ENCODE results near the gene TMEM131.

GRCh38 chr2:97706708-97707345, 288.9 kb downstream of the TMEM131 start:
- TF ChIP-seq ZBTB33 (IDR thresholded peaks at IDR 0.05), result no peak
- TF ChIP-seq ESRRA (IDR thresholded peaks at IDR 0.05; ENCODE audit: low read length), result no peak
- TF ChIP-seq SIX5 (IDR thresholded peaks at IDR 0.05; ENCODE audit: low read depth, low read length, severe bottlenecking), result no peak

Data from GM12878 (cell line).